Measurements from ENCODE around the gene ZNF839.

- TF ChIP-seq CTCF (conservative IDR thresholded peaks at IDR 0.05 in 1 of 2, IDR thresholded peaks at IDR 0.05 in 1 of 2; ENCODE audit: low read depth in 1 of 2, low read length in 2 of 2) (no peak), EZH2 (IDR thresholded peaks at IDR 0.05; ENCODE audit: low read length, missing control alignments) (no peak)
Observed at GRCh38 chr14:102315121-102315520, 4.4 kb upstream of the ZNF839 start.
